Stimulated activated CD8-positive, alpha-beta memory T cell treated with anti-CD3 and anti-CD28 coated beads, Interleukin-15, amount 100 ng/mL, for 24 hours (primary cell): Measurements from ENCODE around the gene ZNF70.

Experiments
- DNase-seq: peaks from one replicate; pipeline ENCODE4 v3.0.0-alpha.2; 2020; ENCODE audit warnings: low read depth

The ZNF70 gene

DNA sequence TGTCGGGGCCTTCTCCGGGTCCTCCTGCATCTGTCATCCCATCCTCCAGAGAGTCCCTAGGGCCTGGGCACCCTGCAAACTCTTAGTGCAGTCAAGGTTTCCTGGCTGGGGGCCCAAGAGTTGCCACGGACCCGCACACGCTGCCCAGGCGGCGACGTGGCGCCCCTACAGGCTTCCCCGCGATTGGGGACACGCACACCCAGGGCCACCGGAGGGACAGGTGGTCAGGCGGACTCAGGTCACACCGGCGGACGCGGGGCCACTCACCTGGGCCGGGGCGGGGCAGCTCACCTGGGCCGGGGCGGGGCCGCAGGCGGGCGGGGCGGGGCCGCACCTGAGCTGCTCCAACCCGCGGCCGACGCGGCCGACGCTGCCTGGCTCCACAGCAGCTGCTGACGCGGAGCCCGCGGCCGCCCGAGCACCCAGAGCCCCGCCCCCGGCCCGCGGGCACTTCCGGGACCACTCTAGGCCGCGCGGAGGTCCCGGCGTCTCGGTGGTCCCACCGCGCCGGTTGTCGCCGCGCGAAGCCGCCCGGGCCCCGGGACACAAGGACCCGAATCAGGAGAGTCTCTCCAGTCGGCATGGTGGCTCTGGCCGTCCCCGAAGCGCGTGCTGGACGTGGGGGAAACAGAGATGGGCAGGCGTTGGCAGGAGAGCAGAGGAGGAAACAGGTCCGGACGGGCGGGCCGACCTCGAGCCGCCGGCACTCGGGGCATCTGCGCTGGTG lies at the start of gene ZNF70:
Gene ZNF70 (minus strand): TSS at position 399 of the 727 bp plus-strand sequence. CDS start 5,972 bp downstream, outside the sequence.
- peak; percentile 70 for DNase-seq

GRCh38 chr22:23796461-23796860 lies 45.5 kb upstream of the ZNF70 start:
- no peak for DNase-seq

- no peak for DNase-seq
Measured at GRCh38 chr22:23793326-23793725, 42.4 kb upstream of the ZNF70 start.

DNA sequence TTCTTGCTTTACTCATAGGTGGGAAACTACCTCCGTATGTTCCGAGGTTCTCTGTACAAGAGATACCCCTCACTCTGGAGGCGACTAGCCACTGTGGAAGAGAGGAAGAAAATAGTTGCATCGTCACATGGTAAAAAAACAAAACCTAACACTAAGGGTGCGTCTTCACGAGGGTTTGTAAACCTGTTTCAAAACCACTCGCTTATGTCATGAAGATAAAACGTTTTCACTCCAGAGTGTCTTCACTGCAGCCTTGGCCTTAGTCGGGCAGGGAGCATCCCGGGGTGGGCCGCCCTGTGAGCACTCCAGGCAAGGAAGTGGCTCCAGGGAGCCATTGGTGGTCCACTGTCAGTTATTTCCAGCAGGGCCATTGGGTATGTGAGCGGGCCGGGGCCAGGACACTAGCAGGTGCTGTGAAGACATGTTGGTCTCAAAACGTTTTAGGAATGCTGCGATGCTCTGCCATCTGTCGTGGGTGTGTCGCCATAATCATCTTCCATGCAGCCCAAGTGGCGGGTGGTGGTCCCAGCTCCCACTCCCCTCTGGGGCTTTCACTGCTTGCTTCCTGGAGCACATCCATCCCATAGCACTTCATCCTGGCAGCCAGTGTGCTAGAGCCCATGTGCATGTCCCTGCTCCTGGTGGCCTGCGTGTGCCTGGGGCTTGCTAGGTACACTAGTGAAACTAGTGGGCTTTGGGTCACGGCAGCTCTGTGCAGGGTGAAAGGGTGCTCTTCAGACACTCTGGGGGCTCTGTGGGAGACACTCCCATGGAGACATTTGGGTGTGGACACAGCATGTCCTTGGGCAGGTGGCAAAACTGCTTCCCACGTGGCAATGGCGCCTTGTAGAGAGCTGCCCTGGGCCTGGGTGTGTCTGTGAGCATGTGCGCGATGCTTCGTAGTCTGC lies 41.1 kb upstream of the ZNF70 start:
- no peak for DNase-seq

DNA sequence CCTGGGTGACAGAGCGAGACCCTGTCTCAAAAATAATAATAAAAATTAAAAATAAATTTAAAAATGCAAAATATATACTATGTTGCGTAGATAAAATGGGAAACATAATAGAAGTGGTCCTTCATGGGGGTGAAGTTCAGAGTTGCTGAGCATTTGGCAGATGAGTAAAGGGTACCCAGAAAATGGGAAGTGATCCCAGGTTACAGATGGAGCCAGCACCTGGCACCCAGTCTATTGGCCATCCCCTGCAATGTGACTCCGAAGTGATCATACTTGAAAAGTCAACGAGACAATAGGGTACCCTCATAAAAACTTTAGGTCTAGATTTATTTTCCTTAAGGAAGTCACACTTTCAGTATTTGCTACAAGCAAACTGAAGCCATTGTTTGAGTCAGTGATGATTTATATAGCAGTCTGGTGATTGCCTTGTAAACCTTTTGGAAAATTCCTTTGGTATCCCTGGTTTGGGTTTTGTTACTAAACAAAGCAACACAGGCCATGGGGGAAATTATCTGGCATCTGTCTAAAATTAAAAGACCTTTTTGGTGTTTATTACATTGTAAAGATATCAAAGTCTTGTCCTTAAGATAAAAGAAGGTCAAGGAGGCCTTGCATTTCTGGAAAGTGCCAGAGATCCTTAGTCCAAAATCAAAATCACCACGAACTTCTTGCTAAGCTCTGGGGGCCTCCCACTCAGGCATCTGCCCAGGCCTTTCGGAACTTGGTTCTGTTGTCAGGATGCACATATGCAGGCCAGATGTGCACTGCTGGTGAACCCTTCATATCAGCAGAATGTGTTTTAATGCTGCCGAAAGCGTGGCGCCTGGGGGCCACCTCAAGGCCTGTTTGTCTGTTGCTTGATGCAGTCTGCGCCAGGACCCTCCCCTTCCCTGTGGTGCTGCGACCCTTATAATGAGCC lies 40.2 kb upstream of the ZNF70 start:
- no peak for DNase-seq

GRCh38 chr22:23789638-23790037 lies 38.7 kb upstream of the ZNF70 start:
- DNase-seq = no peak

- no peak for DNase-seq
Measured at GRCh38 chr22:23789121-23789520, 38.2 kb upstream of the ZNF70 start.

DNA sequence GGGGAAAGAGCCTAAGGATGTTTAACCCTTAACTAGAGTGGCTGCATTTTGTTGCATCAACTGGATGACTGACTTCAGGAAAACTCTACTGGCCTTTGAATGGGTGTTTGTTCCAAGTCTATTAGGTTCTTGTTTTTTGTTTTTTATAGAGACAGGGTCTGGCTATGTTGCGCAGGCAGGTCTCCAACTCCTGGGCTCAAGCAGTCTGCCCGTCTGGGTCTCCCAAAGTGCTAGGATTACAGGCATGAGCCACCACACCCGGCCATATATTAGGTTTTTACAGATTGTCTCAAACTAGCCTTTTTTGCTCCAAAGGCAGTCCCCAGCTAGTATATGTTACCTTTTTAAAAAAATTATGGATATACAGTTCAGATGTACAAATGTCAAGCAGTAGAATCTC lies 37.0 kb upstream of the ZNF70 start:
- DNase-seq = no peak

GRCh38 chr22:23787600-23787896 lies 36.6 kb upstream of the ZNF70 start:
- no peak for DNase-seq

DNA sequence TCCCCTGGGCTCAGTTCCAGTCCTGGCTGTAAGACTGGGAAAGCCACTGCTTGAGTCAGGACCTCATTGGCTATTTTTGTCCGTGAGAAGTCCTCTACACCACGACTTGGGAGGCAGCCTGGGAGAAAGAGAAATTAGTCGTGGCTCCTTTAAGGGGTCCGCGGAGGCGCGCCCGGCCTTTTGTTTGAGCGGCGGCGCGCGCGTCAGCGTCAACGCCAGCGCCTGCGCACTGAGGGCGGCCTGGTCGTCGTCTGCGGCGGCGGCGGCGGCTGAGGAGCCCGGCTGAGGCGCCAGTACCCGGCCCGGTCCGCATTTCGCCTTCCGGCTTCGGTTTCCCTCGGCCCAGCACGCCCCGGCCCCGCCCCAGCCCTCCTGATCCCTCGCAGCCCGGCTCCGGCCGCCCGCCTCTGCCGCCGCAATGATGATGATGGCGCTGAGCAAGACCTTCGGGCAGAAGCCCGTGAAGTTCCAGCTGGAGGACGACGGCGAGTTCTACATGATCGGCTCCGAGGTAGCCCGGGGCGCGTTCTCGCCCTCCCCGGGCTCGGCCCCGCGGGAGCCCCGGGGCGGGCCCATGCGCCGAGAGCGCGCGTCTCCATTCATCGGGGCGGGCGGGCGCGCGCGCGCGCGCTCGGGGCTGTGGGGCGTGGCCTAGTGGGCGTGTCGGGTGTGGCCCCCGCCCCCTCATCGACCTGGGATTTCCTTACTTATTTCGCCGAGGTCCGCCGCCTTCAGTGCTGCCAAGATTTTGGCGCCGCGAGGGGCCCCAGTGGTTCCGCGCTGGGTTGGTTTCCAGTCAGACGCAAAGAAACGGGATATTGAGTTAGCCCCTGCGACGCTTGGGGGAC lies 36.1 kb upstream of the ZNF70 start, which contains the start of gene SMARCB1:
Gene SMARCB1 (plus strand): TSS at position 215 of the 848 bp plus-strand sequence. CDS start 204 bp downstream, at position 419.
- peak; percentile 96 for DNase-seq

GRCh38 chr22:23786261-23786710 lies 35.4 kb upstream of the ZNF70 start:
- DNase-seq = no peak

DNA sequence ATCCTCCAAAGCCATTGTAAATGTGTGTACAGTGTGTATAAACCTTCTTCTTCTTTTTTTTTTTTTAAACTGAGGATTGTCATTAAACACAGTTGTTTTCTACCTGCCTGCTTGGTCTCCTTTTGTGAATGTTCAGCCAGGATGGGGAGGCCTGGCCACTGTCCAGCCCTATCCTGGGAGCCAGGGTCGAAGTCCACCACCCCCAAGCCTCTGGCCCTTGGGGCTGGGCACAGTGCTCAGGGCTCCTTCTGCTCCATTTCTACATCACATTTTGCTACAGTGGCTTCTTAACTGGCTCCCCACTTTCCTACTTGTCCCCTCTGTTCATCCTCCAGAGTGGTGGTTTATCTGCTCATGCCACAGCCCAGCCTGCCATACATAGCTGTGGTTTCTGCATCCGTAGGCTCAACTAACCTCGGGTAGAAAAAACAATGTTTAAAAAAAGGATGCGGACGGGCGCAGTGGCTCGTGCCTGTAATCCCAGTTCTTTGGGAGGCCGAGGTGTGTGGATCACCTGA lies 33.4 kb upstream of the ZNF70 start:
- DNase-seq = no peak

GRCh38 chr22:23783265-23784150 lies 32.6 kb upstream of the ZNF70 start:
- DNase-seq = no peak

GRCh38 chr22:23782703-23783102 lies 31.8 kb upstream of the ZNF70 start:
- DNase-seq = no peak

DNA sequence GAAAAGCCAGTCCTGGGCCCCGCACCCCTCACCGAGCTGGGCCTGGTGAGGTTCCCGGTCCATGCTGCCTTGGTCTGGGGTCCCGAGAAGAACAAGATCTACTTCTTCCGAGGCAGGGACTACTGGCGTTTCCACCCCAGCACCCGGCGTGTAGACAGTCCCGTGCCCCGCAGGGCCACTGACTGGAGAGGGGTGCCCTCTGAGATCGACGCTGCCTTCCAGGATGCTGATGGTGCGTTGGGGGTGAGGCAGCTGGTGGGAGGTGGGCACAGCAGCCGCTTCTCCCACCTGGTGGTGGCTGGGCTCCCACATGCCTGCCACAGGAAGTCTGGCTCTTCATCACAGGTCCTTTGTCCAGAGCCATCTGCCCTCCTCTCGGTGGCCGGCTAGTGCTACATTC lies 31.3 kb upstream of the ZNF70 start:
- DNase-seq = no peak

DNA sequence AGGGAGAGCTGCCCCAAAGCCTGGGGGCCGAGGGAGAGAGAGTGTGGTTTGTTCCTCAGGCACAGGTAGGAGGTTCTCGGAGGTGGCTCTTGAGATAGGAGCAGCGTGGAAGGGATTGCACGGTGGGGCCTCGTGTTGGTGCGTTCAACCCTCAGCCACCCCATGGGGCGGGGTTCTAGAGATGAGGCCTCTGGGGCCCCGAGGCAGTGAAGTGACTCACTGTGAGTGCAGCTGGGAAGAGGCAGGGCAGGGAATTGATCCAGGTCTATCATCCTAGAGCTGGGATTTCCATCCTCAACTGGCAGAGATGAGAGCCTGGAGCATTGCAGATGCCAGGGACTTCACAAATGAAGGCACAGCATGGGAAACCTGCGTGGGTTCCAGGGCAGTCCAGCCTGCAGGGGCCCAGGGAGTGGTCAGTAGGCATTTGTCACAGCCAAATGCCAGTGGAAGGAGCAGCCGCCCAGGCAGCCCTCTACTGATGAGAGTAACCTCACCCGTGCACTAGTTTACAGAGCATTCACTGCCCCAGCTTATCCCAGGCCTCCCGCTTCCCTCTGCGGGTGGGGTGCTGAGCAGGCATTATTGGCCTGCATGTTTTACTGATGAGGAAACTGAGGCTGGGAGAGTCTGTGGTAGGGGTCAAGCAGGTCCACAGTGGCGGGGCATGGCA lies 30.7 kb upstream of the ZNF70 start:
- DNase-seq = no peak

DNA sequence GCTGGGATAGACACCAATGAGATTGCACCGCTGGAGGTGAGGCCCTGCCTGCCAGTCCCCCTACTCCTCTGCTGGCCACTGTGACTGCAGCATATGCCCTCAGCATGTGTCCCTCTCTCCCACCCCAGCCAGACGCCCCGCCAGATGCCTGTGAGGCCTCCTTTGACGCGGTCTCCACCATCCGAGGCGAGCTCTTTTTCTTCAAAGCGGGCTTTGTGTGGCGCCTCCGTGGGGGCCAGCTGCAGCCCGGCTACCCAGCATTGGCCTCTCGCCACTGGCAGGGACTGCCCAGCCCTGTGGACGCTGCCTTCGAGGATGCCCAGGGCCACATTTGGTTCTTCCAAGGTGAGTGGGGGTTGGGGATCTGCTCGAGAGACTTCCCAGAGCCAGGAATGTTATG lies 30.2 kb upstream of the ZNF70 start:
- DNase-seq = no peak

DNA sequence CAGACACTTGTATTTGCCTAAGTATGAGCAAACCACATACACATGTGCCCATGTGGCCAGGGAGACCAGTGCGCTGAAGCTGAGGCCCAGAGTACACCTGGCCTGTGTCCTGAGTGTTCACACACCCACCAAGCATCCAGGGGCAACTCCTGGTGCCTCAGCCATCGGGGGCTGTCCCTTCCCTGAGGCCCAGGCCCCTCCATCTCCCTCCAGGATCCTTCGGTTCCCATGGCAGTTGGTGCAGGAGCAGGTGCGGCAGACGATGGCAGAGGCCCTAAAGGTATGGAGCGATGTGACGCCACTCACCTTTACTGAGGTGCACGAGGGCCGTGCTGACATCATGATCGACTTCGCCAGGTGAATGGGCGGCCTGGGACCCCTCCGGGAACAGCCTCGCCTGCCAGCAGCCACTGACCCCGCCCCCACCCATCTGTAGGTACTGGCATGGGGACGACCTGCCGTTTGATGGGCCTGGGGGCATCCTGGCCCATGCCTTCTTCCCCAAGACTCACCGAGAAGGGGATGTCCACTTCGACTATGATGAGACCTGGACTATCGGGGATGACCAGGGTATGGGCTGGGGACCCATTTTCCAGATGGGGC lies 29.3 kb upstream of the ZNF70 start:
- no peak for DNase-seq

DNA sequence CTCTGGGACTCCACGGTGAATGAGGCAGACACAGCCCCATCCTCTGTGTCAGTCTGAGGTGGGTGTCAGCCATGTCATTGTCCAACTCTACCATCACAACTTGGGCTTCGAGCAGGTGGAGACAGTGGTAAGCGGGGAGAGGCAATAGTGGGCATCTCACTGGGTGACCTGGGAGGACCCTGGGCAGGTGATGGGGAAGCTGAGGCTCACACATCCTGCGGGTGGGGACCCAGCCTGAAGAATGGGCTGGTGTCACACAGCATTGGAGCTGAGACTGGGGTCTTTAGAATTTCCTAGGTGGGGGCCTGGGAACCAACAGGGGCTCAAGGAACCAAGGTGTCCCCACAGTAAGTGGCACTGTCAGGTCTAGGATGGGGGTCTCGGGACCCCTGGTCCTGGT lies 28.8 kb upstream of the ZNF70 start:
- DNase-seq = no peak
